IMR-90 (cell line): ENCODE results near the gene TTC7B. TPM values are rescaled to one million over a fixed set of nuclear protein-coding genes. Genes with fewer than 3 reads are reported as not detected.

Source experiments
- ATAC-seq: fragments of 200-7000 bp; cut with Tn5 transposase; 2 replicates; pipeline ENCODE4 v1.9.1; 2020; ENCODE audit warnings: low read depth, mild to moderate bottlenecking, moderate library complexity
- BruUV-seq: library from RNA; stranded (reverse); fragments of 400-500 nt; replicated peaks from 2 replicates; lab custom pipeline; 2021; lab: Mats Ljungman, UMichigan
- CTCF ChIA-PET: fragments of 300-600 bp; formaldehyde crosslinking; extraction: SDS; loops from one replicate; lab custom pipeline; 2021; ENCODE audit warnings: antibody characterized with exemption; lab: Yijun Ruan, JAX
- POLR2A ChIA-PET: fragments of 300-600 bp; sonication (Branson Sonifier 250); formaldehyde crosslinking; loops from one replicate; lab custom pipeline; 2022; ENCODE audit warnings: antibody characterized with exemption; ENCODE audit not compliant: unreplicated experiment; lab: Charles Lee
- DNase-seq: peaks from one replicate; pipeline ENCODE4 v3.0.0; 2013
- H2AFZ ChIP-seq: replicated peaks from 2 replicates; pipeline ENCODE3; 2013; ENCODE audit warnings: low read length, mild to moderate bottlenecking; ENCODE audit not compliant: poor library complexity
- H2AK5ac ChIP-seq: 2 replicates; pipeline ENCODE4 v1.6.1; 2013; ENCODE audit warnings: low read depth, low read length, inconsistent platforms
- H2AK9ac ChIP-seq: replicated peaks from 2 replicates; pipeline ENCODE3; 2013; ENCODE audit warnings: mild to moderate bottlenecking, low read depth, low read length, moderate library complexity; ENCODE audit not compliant: poor library complexity
- H2BK120ac ChIP-seq: 2 replicates; pipeline ENCODE4 v1.6.1; 2013; ENCODE audit warnings: low read depth, low read length, inconsistent platforms
- H2BK15ac ChIP-seq: 3 replicates; pipeline ENCODE4 v1.6.1; 2013; ENCODE audit warnings: low read depth, low read length, inconsistent platforms
- H2BK20ac ChIP-seq: 2 replicates; pipeline ENCODE4 v1.6.1; 2013; ENCODE audit warnings: low read depth, mild to moderate bottlenecking, inconsistent platforms, low read length, moderate library complexity
- H2BK5ac ChIP-seq: 2 replicates; pipeline ENCODE4 v1.6.1; 2013; ENCODE audit warnings: mild to moderate bottlenecking, low read depth, low read length, inconsistent platforms; ENCODE audit not compliant: poor library complexity, severe bottlenecking
- H3K14ac ChIP-seq: replicated peaks from 2 replicates; pipeline ENCODE4 v1.6.1; 2013; ENCODE audit warnings: low read depth, low read length, inconsistent platforms
- H3K18ac ChIP-seq: 2 replicates; pipeline ENCODE4 v1.6.1; 2013; ENCODE audit warnings: low read depth, low read length, control low read depth
- H3K23ac ChIP-seq: 2 replicates; pipeline ENCODE4 v1.6.1; 2013; ENCODE audit warnings: low read depth, low read length, inconsistent platforms
- H3K27ac ChIP-seq: 2 replicates; pipeline ENCODE4 v1.5.1; 2013; ENCODE audit warnings: mild to moderate bottlenecking, control low read depth, low read length; ENCODE audit not compliant: insufficient read depth
- H3K27me3 ChIP-seq: 2 replicates; pipeline ENCODE4 v1.6.1; 2013; ENCODE audit warnings: low read length; ENCODE audit not compliant: control insufficient read depth, insufficient read depth
- H3K36me3 ChIP-seq: 2 replicates; pipeline ENCODE4 v1.6.1; 2013; ENCODE audit warnings: low read length, mixed read lengths; ENCODE audit not compliant: control insufficient read depth, insufficient read depth
- H3K4ac ChIP-seq: 2 replicates; pipeline ENCODE4 v1.6.1; 2013; ENCODE audit warnings: low read depth, low read length, inconsistent platforms
- H3K4me1 ChIP-seq: 2 replicates; pipeline ENCODE4 v1.6.1; 2013; ENCODE audit warnings: low read length, mixed read lengths; ENCODE audit not compliant: control insufficient read depth, insufficient read depth
- H3K4me2 ChIP-seq: 2 replicates; pipeline ENCODE4 v1.6.1; 2013; ENCODE audit warnings: low read depth, mild to moderate bottlenecking, control low read depth, low read length, moderate library complexity
- H3K4me3 ChIP-seq: 2 replicates; pipeline ENCODE4 v1.5.1; 2013; ENCODE audit warnings: low read depth, mild to moderate bottlenecking, control low read depth, low read length, moderate library complexity; ENCODE audit not compliant: insufficient read depth
- H3K56ac ChIP-seq: 2 replicates; pipeline ENCODE4 v1.6.1; 2013; ENCODE audit warnings: low read length, inconsistent platforms; ENCODE audit not compliant: insufficient read depth; ENCODE audit errors: extremely low read depth
- H3K79me1 ChIP-seq, 2 experiments: 2 replicates each; pipeline ENCODE4 v1.6.1; 2013; ENCODE audit warnings: low read length in 2 of 2, inconsistent platforms in 1 of 2, low read depth in 1 of 2
- H3K9ac ChIP-seq: 2 replicates; pipeline ENCODE4 v1.6.1; 2013; ENCODE audit warnings: low read depth, low read length, control low read depth
- H3K9me1 ChIP-seq: 2 replicates; pipeline ENCODE4 v1.6.1; 2013; ENCODE audit warnings: low read length, inconsistent platforms; ENCODE audit not compliant: insufficient read depth
- H3K9me3 ChIP-seq: 2 replicates; pipeline ENCODE4 v1.6.1; 2013; ENCODE audit warnings: low read length; ENCODE audit not compliant: control insufficient read depth, insufficient read depth
- H4K20me1 ChIP-seq: 2 replicates; pipeline ENCODE4 v1.6.1; 2013; ENCODE audit warnings: low read length, inconsistent platforms; ENCODE audit not compliant: insufficient read depth
- H4K5ac ChIP-seq: 2 replicates; pipeline ENCODE4 v1.6.1; 2013; ENCODE audit warnings: mild to moderate bottlenecking, low read depth, low read length, control low read depth
- H4K8ac ChIP-seq, 2 experiments: 2 replicates each; pipeline ENCODE4 v1.6.1; 2013; ENCODE audit warnings: low read depth in 2 of 2, low read length in 2 of 2, control low read depth in 1 of 2, inconsistent platforms in 1 of 2
- H4K91ac ChIP-seq: 2 replicates; pipeline ENCODE4 v1.6.1; 2013; ENCODE audit warnings: low read depth, low read length, inconsistent platforms; ENCODE audit not compliant: insufficient read depth
- ELK1 ChIP-seq: fragments of 150-350 bp; IDR thresholded peaks from 2 replicates; pipeline ENCODE4 v1.6.1; 2016; ENCODE audit warnings: low read depth, mild to moderate bottlenecking, low read length, moderate library complexity, borderline replicate concordance
- MAFK ChIP-seq: IDR thresholded peaks from 2 replicates; pipeline ENCODE4 v1.6.1; 2012; ENCODE audit warnings: low read depth, low read length, improper control_type of control experiment
- MAZ ChIP-seq: IDR thresholded peaks from 2 replicates; pipeline ENCODE4 v1.6.1; 2012; ENCODE audit warnings: low read depth, mild to moderate bottlenecking, low read length, improper control_type of control experiment, moderate library complexity, borderline replicate concordance
- NFE2L2 ChIP-seq: fragments of 150-350 bp; IDR thresholded peaks from 2 replicates; pipeline ENCODE4 v1.6.1; 2016; ENCODE audit warnings: low read depth, mild to moderate bottlenecking, low read length
- RFX5 ChIP-seq: IDR thresholded peaks from 2 replicates; pipeline ENCODE4 v1.8.0; 2012; ENCODE audit warnings: low read depth, mild to moderate bottlenecking, low read length, moderate library complexity
- WGBS, 2 experiments: methylation state at CpG; one replicate each; pipeline versions ENCODE4 v1.1.5 to v1.1.7; 2013; ENCODE audit warnings: missing lambda C conversion rate in 2 of 2; ENCODE audit not compliant: insufficient read length in 1 of 2; ENCODE audit errors: extremely low coverage in 2 of 2; 5-methylcytosine and 5-hydroxymethylcytosine counted together
- dilution Hi-C: fragments of 300-500 bp; cut with HindIII; formaldehyde crosslinking; loops from one replicate; pipeline ENCODE4 v1.14.3; 2018; ENCODE audit warnings: low sequenced_read_pairs; ENCODE audit not compliant: unreplicated experiment
- in situ Hi-C: fragments of 300-500 bp; cut with MboI; formaldehyde crosslinking; loops from 3 replicates; pipeline ENCODE4 v1.14.3; 2019; ENCODE audit warnings: low sequenced_read_pairs, inconsistent platforms, mixed read lengths
- intact Hi-C: fragments of 100-400 bp; cut with micrococcal nuclease; formaldehyde crosslinking; loops from 2 replicates; pipeline ENCODE4 v1.10.0; 2022
- polyA plus RNA-seq, 3 experiments: library from polyadenylated mRNA; depleted of rRNA; stranded (reverse); fragments of >200 nt; gene quantifications; 2 replicates each; pipeline ENCODE4 v1.2.3, GENCODE V29; 2012; ENCODE audit warnings: low replicate concordance in 1 of 3
- total RNA-seq: library from RNA; depleted of rRNA; stranded (reverse); fragments of >200 nt; gene quantifications from 2 replicates; pipeline ENCODE4 v1.2.3, GENCODE V29; 2012

Gene TTC7B
- total and polyA plus RNA-seq, 2 of the 4 experiments (the other 2 are of a cell fraction) = 18.1 to 35.3 TPM

GRCh38 chr14:90811641-90812040 lies 4.6 kb downstream of the TTC7B start:
- no peak overlapping the region for H3K4ac ChIP-seq
- H2AK9ac ChIP-seq = no peak overlapping the region
- no peak overlapping the region for H4K5ac ChIP-seq
- no peak overlapping the region for H3K23ac ChIP-seq
- H2AK5ac ChIP-seq = no peak overlapping the region
- ATAC-seq (no peak), DNase-seq (no peak)
- no peak overlapping the region for H2AFZ ChIP-seq
- no peak overlapping the region for H2BK20ac ChIP-seq
- dilution Hi-C loops (no loop called here), intact Hi-C loops (no loop called here), in situ Hi-C loops (no loop called here)
- CTCF ChIA-PET = no interaction called here
- H3K4me1 ChIP-seq = peaks cover 7% of the 10 kb centered on the region
- no peak overlapping the region for H2BK5ac ChIP-seq
- H3K56ac ChIP-seq = no peak overlapping the region
- H3K18ac ChIP-seq = no peak overlapping the region
- no TSS peak for BruUV-seq
- H4K91ac ChIP-seq = no peak overlapping the region
- H3K14ac ChIP-seq = no peak overlapping the region
- H3K79me1 ChIP-seq = peaks cover 53 to 81% of the 10 kb centered on the region in 2 experiments
- TF ChIP-seq MAZ (no peak), MAFK (no peak), NFE2L2 (no peak), RFX5 (no peak), ELK1 (no peak)
- H3K9me1 ChIP-seq = peaks cover 8% of the 10 kb centered on the region
- H4K20me1 ChIP-seq = peaks cover 35% of the 10 kb centered on the region; the same call in 1 of the 2 replicates
- no peaks in the 10 kb centered on the region for H3K9me3 ChIP-seq
- WGBS, 2 experiments = 89% methylated on average over 6 of the region's 10 CpGs; no CpG with 5 or more reads in 1 of the 2 experiments
- no peak overlapping the region for H3K4me3 ChIP-seq
- no peak overlapping the region for H4K8ac ChIP-seq
- H2BK15ac ChIP-seq = no peak overlapping the region
- no peak overlapping the region for H3K9ac ChIP-seq
- H3K27me3 ChIP-seq = no peaks in the 10 kb centered on the region
- no peak overlapping the region for H3K27ac ChIP-seq
- POLR2A ChIA-PET = no interaction called here
- no peak overlapping the region for H3K4me2 ChIP-seq
- H3K36me3 ChIP-seq = no peaks in the 10 kb centered on the region
- no peak overlapping the region for H2BK120ac ChIP-seq
